Adrenal gland (tissue), 12 donors: ENCODE measurements around the gene CDH11. TPM values are rescaled to one million over a fixed set of nuclear protein-coding genes. Genes with fewer than 3 reads are reported as not detected.

ENCODE experiments used
- DNase-seq, 7 donors: peaks; one replicate each; pipeline ENCODE4 v3.0.0-alpha.2; 2019 to 2020
- H3K27ac ChIP-seq, 5 donors: fragments of 200-600 bp; sonication (generic) in 4 of 5; 1 replicate in 3 of 5; 2 replicates in 2 of 5; pipeline versions ENCODE4 v1.5.1 to v1.8.0; 2016 to 2020; ENCODE audit warnings: mild to moderate bottlenecking in 1 of 5
- H3K27me3 ChIP-seq: fragments of 200-600 bp; 2 replicates; pipeline ENCODE4 v1.8.0; 2021
- H3K36me3 ChIP-seq, 2 donors: fragments of 200-600 bp; replicated peaks in 1 of 2; 1 replicate in 1 of 2; 2 replicates in 1 of 2; pipeline versions ENCODE4 v1.5.1 to v1.8.0; 2018 to 2022
- H3K4me1 ChIP-seq, 2 donors: fragments of 200-600 bp; replicated peaks in 1 of 2; 1 replicate in 1 of 2; 2 replicates in 1 of 2; pipeline versions ENCODE4 v1.5.1 to v1.8.0; 2018 to 2021
- H3K4me3 ChIP-seq, 4 donors: fragments of 200-600 bp; sonication (generic) in 3 of 4; one replicate each; pipeline ENCODE4 v1.5.1; 2016 to 2018
- H3K9me3 ChIP-seq, 3 donors: fragments of 200-600 bp; sonication (generic) in 1 of 3; replicated peaks in 1 of 3; 1 replicate in 2 of 3; 2 replicates in 1 of 3; pipeline versions ENCODE4 v1.5.1 to v1.8.0; 2016 to 2021
- CTCF ChIP-seq, 6 experiments: fragments of 450-650 bp in 4 of 6; fragments of 200-600 bp in 2 of 6; sonication (generic) in 1 of 6; IDR thresholded peaks; 1 replicate in 5 of 6; 2 replicates in 1 of 6; pipeline versions ENCODE4 v1.5.1 to v1.8.0; 2016 to 2021; ENCODE audit warnings: antibody characterized with exemption in 6 of 6, mild to moderate bottlenecking in 2 of 6, moderate library complexity in 1 of 6
- POLR2A ChIP-seq, 2 donors: fragments of 450-650 bp; IDR thresholded peaks; one replicate each; pipeline ENCODE4 v1.6.1; 2017; ENCODE audit warnings: antibody characterized with exemption in 2 of 2, mild to moderate bottlenecking in 2 of 2, moderate library complexity in 1 of 2
- WGBS, 4 donors: extraction: QIAGEN DNeasy Blood & Tissue Kit in 2 of 4; methylation state at CpG; one replicate each; pipeline versions ENCODE4 v1.1.5 to v1.1.7; 2013 to 2017; 5-methylcytosine and 5-hydroxymethylcytosine counted together
- intact Hi-C, 2 donors: fragments of 100-400 bp; cut with DNase I; formaldehyde crosslinking; loops; one replicate each; pipeline versions ENCODE4 v1.14.1 to v1.15.0; 2022 to 2023
- polyA plus RNA-seq, 3 donors: library from polyadenylated mRNA; stranded (reverse); fragments of 200-250 nt in 2 of 3; fragments of 350-450 nt in 1 of 3; fragmentation: Illumina TruSeq in 1 of 3; extraction: RNeasy Lipid Tissue Mini Kit (QIAGEN cat#74804) in 1 of 3; gene quantifications; one replicate each; pipeline ENCODE4 v1.2.3, GENCODE V29; 2013 to 2014
- total RNA-seq, 9 donors: library from RNA; depleted of rRNA in 4 of 9; stranded (reverse); fragments of >200 nt in 4 of 9; fragments of 120-200 nt in 1 of 9; fragmentation: NEBNext Ultra II Directional in 1 of 9; extraction: Animal tissue kit (Norgen Biotek cat#: 25700) in 1 of 9; gene quantifications; one replicate each; pipeline versions ENCODE4 v1.1.0 to v1.2.4, GENCODE V29; 2013 to 2023
- donor health status: healthy with polysubstance abuse.
- donor health status: Bipolar disorder and iron deficiency.
- donor health status: DM: yes; HTN: yes; CAD: no.
- donor health status: DM: no; HTN: no; CAD: no.
- donor health status: DM: no; HTN: no; CAD: no.
- donor health status: DM: yes; HTN: yes; CAD: no.

Gene CDH11
- total and polyA plus RNA-seq, 12 donors = 3.0 to 102 (median 31.0) TPM

GRCh38 chr16:65062736-65063583, 58.9 kb downstream of the CDH11 start:
- intact Hi-C loops = no loop called here
- H3K4me1 ChIP-seq = no peaks in the 10 kb centered on the region
- H3K27ac ChIP-seq = no peak overlapping the region
- WGBS, 4 donors = 79 to 86% (median 83%) methylated on average over 8 of the region's 8 CpGs
- H3K27me3 ChIP-seq = no peaks in the 10 kb centered on the region
- no peak for DNase-seq
- no peak for TF ChIP-seq CTCF (IDR thresholded peaks at IDR 0.05)
- TF ChIP-seq POLR2A (IDR thresholded peaks at IDR 0.05) = no peak
- no peaks in the 10 kb centered on the region for H3K9me3 ChIP-seq
- H3K36me3 ChIP-seq = no peaks in the 10 kb centered on the region
- no peak overlapping the region for H3K4me3 ChIP-seq

GRCh38 chr16:65061935-65062518, 59.8 kb downstream of the CDH11 start:
- TF ChIP-seq POLR2A (IDR thresholded peaks at IDR 0.05) = no peak
- no peak for TF ChIP-seq CTCF (IDR thresholded peaks at IDR 0.05)
- intact Hi-C loops = no loop called here
- no peak for DNase-seq
- H3K27ac ChIP-seq = no peak overlapping the region
- WGBS, 4 donors = 80 to 88% (median 83%) methylated on average over 5 of the region's 5 CpGs
- no peak overlapping the region for H3K4me3 ChIP-seq
- no peaks in the 10 kb centered on the region for H3K4me1 ChIP-seq
- H3K36me3 ChIP-seq = no peaks in the 10 kb centered on the region
- H3K9me3 ChIP-seq = no peaks in the 10 kb centered on the region
- no peaks in the 10 kb centered on the region for H3K27me3 ChIP-seq

GRCh38 chr16:65061263-65061662, 60.6 kb downstream of the CDH11 start:
- no peaks in the 10 kb centered on the region for H3K9me3 ChIP-seq
- H3K27ac ChIP-seq = no peak overlapping the region
- H3K4me1 ChIP-seq = no peaks in the 10 kb centered on the region
- H3K36me3 ChIP-seq = no peaks in the 10 kb centered on the region
- TF ChIP-seq CTCF (IDR thresholded peaks at IDR 0.05) (no peak), POLR2A (IDR thresholded peaks at IDR 0.05) (no peak)
- DNase-seq = no peak
- WGBS, 4 donors = 77 to 85% (median 79%) methylated on average over 3 of the region's 3 CpGs
- intact Hi-C loops = no loop called here
- no peak overlapping the region for H3K4me3 ChIP-seq
- H3K27me3 ChIP-seq = no peaks in the 10 kb centered on the region

GRCh38 chr16:65059406-65059980, 62.4 kb downstream of the CDH11 start:
- Histone ChIP-seq H3K27ac (no peak overlapping the region), H3K9me3 (no peaks in the 10 kb centered on the region), H3K36me3 (no peaks in the 10 kb centered on the region), H3K4me3 (no peak overlapping the region), H3K4me1 (no peaks in the 10 kb centered on the region), H3K27me3 (no peaks in the 10 kb centered on the region)
- WGBS, 4 donors = 68 to 76% (median 70%) methylated on average over 14 to 15 of the region's 15 CpGs
- TF ChIP-seq CTCF (IDR thresholded peaks at IDR 0.05) (no peak), POLR2A (IDR thresholded peaks at IDR 0.05) (no peak)
- intact Hi-C loops = no loop called here
- DNase-seq = no peak
